Activated CD8-positive, alpha-beta T cell treated with anti-CD3 and anti-CD28 coated beads, Interleukin-2, amount 10 ng/mL, durations not matched to agents 7 days and 5 days (primary cell): ENCODE measurements around the gene RBX1. TPM values are rescaled to one million over a fixed set of nuclear protein-coding genes. Genes with fewer than 3 reads are reported as not detected.
"Not testable (repeated sequence)": the region's sequence is repeated elsewhere in the genome, so short reads cannot be mapped to it uniquely, and the experiment has no call there.

ENCODE experiments used
- ATAC-seq: fragments of 150-1000 bp; cut with Tn5 transposase; one replicate; pipeline ENCODE4 v1.10.0; 2021; ENCODE audit warnings: moderate library complexity
- CTCF ChIA-PET: fragments of 350-600 bp; sonication (Branson Sonifier 250); formaldehyde crosslinking; loops from one replicate; lab custom pipeline; 2021; ENCODE audit warnings: antibody characterized with exemption; lab: Charles Lee
- POLR2A ChIA-PET: fragments of 350-600 bp; sonication (Branson Sonifier 250); formaldehyde crosslinking; loops from one replicate; lab custom pipeline; 2021; ENCODE audit warnings: antibody characterized with exemption; lab: Charles Lee
- DNase-seq: peaks from one replicate; pipeline ENCODE4 v3.0.0-alpha.2; 2020
- H3K27ac Mint-ChIP-seq: one replicate; pipeline ENCODE4 v1.8.0; 2021; ENCODE audit warnings: mild to moderate bottlenecking, mixed read lengths
- H3K27me3 Mint-ChIP-seq: one replicate; pipeline ENCODE4 v1.8.0; 2021; ENCODE audit warnings: low read depth, mixed read lengths
- H3K36me3 Mint-ChIP-seq: one replicate; pipeline ENCODE4 v1.8.0; 2021; ENCODE audit warnings: low read depth, mixed read lengths
- H3K4me1 Mint-ChIP-seq: one replicate; pipeline ENCODE4 v1.8.0; 2021; ENCODE audit warnings: low read depth, mixed read lengths
- H3K4me3 Mint-ChIP-seq: one replicate; pipeline ENCODE4 v1.8.0; 2021; ENCODE audit warnings: mild to moderate bottlenecking, mixed read lengths
- H3K9me3 Mint-ChIP-seq: one replicate; pipeline ENCODE4 v1.8.0; 2022; ENCODE audit warnings: mixed read lengths; ENCODE audit not compliant: insufficient read depth
- total RNA-seq, 2 experiments: library from RNA; stranded (reverse); gene quantifications; one replicate each; pipeline ENCODE4 v1.2.3, GENCODE V29; 2021

RBX1 gene
- 10 to 100 TPM; 84.0 to 87.9 TPM for total RNA-seq

DNA sequence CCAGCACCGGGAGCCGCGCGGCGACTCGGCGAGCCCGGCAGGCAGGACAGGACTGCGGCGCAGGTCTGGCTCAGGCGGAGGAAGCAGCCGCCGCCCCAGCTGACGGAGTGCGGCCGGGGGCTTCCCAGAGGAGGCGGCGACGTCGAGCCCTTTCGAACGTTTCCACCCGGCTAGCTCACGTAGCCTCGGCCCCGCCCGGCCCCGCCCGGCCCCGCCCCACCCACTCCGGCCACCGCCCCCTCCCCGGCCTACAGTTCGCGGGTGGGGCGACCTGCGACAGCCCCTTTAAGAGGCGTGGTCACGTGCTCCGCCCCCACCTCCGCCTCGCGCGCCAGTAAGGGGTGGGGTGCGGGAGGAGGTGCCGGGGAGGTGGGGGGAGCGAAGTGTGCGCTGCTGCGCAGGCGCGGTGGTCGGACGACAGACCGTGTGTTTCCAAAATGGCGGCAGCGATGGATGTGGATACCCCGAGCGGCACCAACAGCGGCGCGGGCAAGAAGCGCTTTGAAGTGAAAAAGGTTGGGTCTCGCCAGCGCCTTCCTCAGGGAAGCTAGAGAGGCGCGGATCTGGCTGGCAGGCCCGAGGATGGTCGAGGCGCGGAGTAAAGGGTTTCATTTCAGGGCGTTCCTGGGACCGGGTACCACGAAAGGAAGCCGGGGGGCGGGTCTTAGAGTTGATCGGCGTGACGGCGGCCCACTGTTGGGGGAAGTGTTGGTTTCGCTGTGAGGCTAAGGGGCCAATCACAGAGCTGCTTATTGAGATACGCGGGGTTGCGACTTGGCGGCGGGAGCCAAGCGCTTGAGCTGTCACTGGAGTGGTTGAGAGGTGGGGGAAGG lies at the start of gene RBX1:
Gene RBX1, plus strand, starts transcription at position 417 of the 833 bp plus-strand sequence. Its CDS starts 21 bp downstream, at position 438.
- peak within 1 kb of the TSS; percentile 100 for H3K27ac Mint-ChIP-seq
- H3K27me3 Mint-ChIP-seq = no peaks in the 10 kb centered on the region
- CTCF ChIA-PET = interaction anchor here (0.6 to 4.1 kb wide), 6 partner anchors 8 to 415 kb away, joined by 3 to 30 read pairs (median 6); no protein-coding TSS in a partner anchor
- ATAC-seq = peak; percentile 84
- peak within 1 kb of the TSS; percentile 100 for H3K4me3 Mint-ChIP-seq
- peaks cover 32% of the 10 kb centered on the region for H3K36me3 Mint-ChIP-seq
- POLR2A ChIA-PET = interaction anchor here (0.5 to 3.3 kb wide), 31 partner anchors 9 to 737 kb away, joined by 3 to 107 read pairs (median 3); partner anchors contain the start of genes EP300, RANGAP1 and TEF
- DNase-seq = peak; percentile 99
- H3K9me3 Mint-ChIP-seq = no peaks in the 10 kb centered on the region
- peaks cover 34% of the 10 kb centered on the region for H3K4me1 Mint-ChIP-seq

DNA sequence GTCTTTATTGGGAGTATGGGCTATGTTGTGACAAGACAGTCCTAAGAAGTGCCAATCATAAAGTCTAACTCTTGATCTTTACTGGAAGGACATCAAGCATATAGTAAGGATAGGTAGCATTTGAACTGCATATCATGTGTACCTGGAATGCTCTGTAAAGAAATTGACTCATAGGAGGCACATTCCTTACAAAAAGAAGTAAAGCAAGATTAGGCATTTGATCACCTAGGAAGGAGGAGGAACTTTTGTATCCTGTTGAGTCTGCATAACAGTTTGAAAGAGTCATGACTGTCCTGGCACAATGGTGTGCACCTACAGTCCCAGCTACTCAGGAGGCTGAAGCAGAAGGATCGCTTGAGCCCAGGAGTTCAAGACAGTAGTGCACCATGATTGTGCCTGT lies 47.1 kb upstream of the RBX1 start:
- H3K4me3 Mint-ChIP-seq = no peak overlapping the region
- no peak overlapping the region for H3K27ac Mint-ChIP-seq
- H3K9me3 Mint-ChIP-seq = no peaks in the 10 kb centered on the region
- H3K36me3 Mint-ChIP-seq = no peaks in the 10 kb centered on the region
- DNase-seq (no peak), ATAC-seq (no peak)
- no peaks in the 10 kb centered on the region for H3K27me3 Mint-ChIP-seq
- CTCF ChIA-PET = no interaction called here
- H3K4me1 Mint-ChIP-seq = peaks cover 3% of the 10 kb centered on the region
- POLR2A ChIA-PET = interaction anchor here (0.5 to 1.4 kb wide), 2 partner anchors 10 to 141 kb away, joined by 3 to 4 read pairs; no protein-coding TSS in a partner anchor

DNA sequence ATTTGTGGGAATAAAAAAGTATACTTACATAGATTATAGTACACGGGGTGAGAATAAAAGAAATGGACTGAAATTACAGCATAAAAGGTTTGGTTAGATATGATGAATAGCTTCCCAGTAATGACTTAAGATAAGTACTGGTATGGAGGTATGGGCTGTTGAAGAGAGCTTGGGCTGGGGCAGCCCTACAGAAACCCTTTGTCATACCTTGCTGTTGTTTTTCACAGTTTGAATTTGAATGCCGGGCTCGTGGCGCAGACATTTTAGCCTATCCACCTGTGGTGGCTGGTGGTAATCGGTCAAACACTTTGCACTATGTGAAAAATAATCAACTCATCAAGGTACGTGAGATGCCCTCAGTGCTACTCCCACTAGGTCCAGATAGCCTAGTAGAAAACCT lies 42.3 kb upstream of the RBX1 start:
- DNase-seq = no peak
- CTCF ChIA-PET = interaction anchor here (1.2 to 4.6 kb wide), 5 partner anchors 10 to 328 kb away, joined by 3 to 29 read pairs (median 8); no protein-coding TSS in a partner anchor
- no peak overlapping the region for H3K27ac Mint-ChIP-seq
- POLR2A ChIA-PET = no interaction called here
- no peaks in the 10 kb centered on the region for H3K27me3 Mint-ChIP-seq
- no peaks in the 10 kb centered on the region for H3K9me3 Mint-ChIP-seq
- H3K4me1 Mint-ChIP-seq = no peaks in the 10 kb centered on the region
- no peak for ATAC-seq
- H3K36me3 Mint-ChIP-seq = peaks cover 5% of the 10 kb centered on the region
- H3K4me3 Mint-ChIP-seq = no peak overlapping the region

DNA sequence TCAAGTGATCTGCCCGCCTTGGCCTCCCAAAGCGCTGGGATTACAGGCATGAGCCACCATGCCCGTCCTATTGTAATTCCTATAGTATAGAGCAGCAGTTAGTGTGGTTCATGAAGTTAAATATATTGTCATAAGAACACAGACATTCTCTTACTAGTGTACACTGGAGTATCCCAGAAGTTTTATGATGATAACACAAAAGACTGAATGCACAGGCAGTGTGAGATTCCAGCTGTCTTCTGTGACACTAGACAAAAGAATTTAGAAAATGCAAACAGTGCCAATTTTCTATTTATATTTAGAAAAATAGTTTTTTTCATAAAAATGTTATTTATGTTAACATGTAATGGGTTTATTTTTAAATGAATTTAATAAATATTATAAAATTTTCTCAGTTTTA lies 39.4 kb upstream of the RBX1 start:
- ATAC-seq (no peak), DNase-seq (no peak)
- H3K9me3 Mint-ChIP-seq = no peaks in the 10 kb centered on the region
- H3K27me3 Mint-ChIP-seq = no peaks in the 10 kb centered on the region
- ChIA-PET POLR2A (no interaction called here), CTCF (interaction anchor here (2.1 to 4.6 kb wide), 2 partner anchors 11 to 13 kb away, joined by 4 to 29 read pairs; no protein-coding TSS in a partner anchor)
- no peak overlapping the region for H3K27ac Mint-ChIP-seq
- H3K4me1 Mint-ChIP-seq = no peaks in the 10 kb centered on the region
- no peak overlapping the region for H3K4me3 Mint-ChIP-seq
- H3K36me3 Mint-ChIP-seq = peaks cover 16% of the 10 kb centered on the region

DNA sequence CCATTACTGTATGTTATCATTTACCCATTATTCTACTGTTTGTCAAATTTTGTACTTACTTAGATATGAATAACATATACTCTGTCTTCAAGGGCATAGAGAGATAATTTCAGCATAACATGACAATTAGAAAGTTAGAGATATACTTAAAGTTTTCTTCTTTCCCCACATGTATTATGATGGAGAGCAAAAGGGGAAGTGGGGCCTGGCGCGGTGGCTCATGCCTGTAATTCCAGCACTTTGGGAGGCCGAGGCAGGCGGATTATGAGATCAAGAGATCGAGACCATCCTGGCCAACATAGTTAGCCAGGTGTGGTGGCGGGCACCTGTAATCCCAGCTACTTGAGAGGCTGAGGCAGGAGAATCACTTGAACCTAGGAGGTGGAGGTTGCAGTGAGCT lies 38.2 kb upstream of the RBX1 start:
- H3K27ac Mint-ChIP-seq, ATAC-seq, H3K9me3 Mint-ChIP-seq, H3K27me3 Mint-ChIP-seq, H3K4me3 Mint-ChIP-seq, H3K4me1 Mint-ChIP-seq, DNase-seq, POLR2A ChIA-PET: not testable (repeated sequence)
- CTCF ChIA-PET = interaction anchor here (2.2 kb wide), 1 partner anchor 10 kb away, joined by 11 read pairs; no protein-coding TSS in a partner anchor
- H3K36me3 Mint-ChIP-seq = peaks cover 16% of the 10 kb centered on the region

DNA sequence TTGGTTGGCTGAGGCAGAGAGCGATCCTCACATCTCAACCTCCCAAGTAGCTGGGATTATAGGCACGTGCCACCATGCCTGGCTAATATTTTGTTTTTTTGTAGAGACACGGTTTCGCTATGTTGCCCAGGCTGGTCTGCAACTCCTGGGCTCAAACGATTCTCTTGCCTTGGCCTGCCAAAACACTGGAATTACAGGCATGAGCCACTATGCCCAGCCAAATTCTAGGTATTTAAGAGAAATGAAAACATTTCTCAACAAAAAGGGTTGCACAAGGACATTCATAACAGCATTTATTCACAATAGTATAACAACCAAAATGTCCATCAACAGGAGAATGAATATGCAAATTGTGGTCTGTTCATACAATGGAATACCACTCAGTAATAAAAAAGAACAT lies 31.7 kb upstream of the RBX1 start:
- ChIA-PET POLR2A (interaction anchor here (1.1 kb wide), 1 partner anchor 32 kb away, joined by 3 read pairs; the partner anchor contains the start of gene RBX1), CTCF (interaction anchor here (0.6 to 3.2 kb wide), 2 partner anchors 232 to 318 kb away, joined by 3 to 13 read pairs; no protein-coding TSS in a partner anchor)
- H3K36me3 Mint-ChIP-seq = peaks cover 17% of the 10 kb centered on the region
- H3K9me3 Mint-ChIP-seq = no peaks in the 10 kb centered on the region
- no peak for DNase-seq
- peaks cover 4% of the 10 kb centered on the region for H3K4me1 Mint-ChIP-seq
- no peak overlapping the region for H3K27ac Mint-ChIP-seq
- no peak overlapping the region for H3K4me3 Mint-ChIP-seq
- no peak for ATAC-seq
- H3K27me3 Mint-ChIP-seq = no peaks in the 10 kb centered on the region

DNA sequence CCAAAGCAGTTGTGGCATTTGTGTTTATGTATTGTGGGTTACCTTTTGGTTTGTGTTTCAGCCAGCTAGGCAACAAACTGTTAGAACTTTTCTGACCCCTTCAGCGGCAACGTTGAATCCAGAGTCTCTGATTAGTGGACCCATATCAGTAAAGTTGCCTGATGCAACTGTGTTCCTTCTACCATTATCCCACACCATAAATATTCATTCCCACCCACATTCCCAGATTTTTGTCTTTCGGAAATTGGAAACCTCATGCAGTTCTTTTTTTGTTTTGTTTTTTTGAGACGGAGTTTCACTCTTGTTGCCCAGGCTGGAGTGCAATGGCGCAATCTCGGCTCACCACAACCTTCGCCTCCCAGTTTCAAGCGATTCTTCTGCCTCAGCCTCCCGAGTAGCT lies 30.7 kb upstream of the RBX1 start:
- Mint-ChIP-seq H3K36me3 (peaks cover 20% of the 10 kb centered on the region), H3K4me3 (no peak overlapping the region), H3K27ac (no peak overlapping the region), H3K9me3 (no peaks in the 10 kb centered on the region), H3K4me1 (peaks cover 4% of the 10 kb centered on the region), H3K27me3 (no peaks in the 10 kb centered on the region)
- ChIA-PET CTCF (interaction anchor here (3.1 to 3.6 kb wide), 2 partner anchors 176 to 317 kb away, joined by 14 to 114 read pairs; no protein-coding TSS in a partner anchor), POLR2A (no interaction called here)
- ATAC-seq (no peak), DNase-seq (no peak)

DNA sequence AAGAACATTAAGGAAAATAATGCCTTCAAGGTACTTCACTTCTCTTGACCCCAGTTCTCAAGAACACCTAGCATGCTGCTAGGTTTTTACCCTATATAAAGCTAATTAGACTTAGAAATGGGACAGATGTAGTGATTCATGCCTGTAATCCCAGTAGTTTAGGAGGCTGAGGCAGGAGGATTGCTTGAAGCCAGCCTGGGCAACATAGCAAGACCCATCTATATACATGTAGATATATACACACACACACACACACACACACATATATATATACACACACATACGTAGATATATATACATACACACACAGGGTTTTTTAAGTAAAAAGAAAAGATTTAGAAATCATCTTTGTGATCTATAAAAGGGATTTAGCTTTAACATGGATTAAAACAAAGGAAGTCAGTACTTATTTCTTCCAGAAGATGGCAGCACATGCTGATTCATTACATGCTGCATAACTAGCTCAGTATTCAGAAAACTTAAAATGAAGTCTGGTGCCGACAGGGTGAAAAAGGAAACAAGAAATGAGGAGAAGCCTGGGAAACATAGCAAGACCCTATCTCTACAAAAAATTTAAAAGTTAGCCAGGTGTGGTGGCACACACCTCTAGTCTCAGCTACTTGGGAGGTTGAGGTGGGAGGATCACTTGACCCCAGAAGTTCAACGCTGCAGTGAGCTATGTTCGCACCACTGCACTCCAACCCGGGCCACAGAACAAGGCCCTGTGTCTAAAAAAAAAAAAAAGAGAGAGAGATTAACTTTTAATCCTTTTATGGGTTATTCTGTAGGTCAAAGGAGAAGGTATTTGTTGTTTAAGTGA lies 28.5 kb upstream of the RBX1 start:
- H3K4me1 Mint-ChIP-seq = peaks cover 4% of the 10 kb centered on the region
- CTCF ChIA-PET = interaction anchor here (0.6 to 3.6 kb wide), 78 partner anchors 8 to 496 kb away, joined by 3 to 114 read pairs (median 4); partner anchors contain the start of genes EP300, RBX1, SLC25A17 and ST13
- DNase-seq (peak; percentile 50), ATAC-seq (peak; percentile 86)
- POLR2A ChIA-PET = interaction anchor here (0.7 to 3.1 kb wide), 3 partner anchors 11 to 315 kb away, joined by 3 to 14 read pairs (median 10); partner anchors contain the start of gene RBX1
- H3K27ac Mint-ChIP-seq = peak overlapping the region; percentile 60
- no peak overlapping the region for H3K4me3 Mint-ChIP-seq
- no peaks in the 10 kb centered on the region for H3K27me3 Mint-ChIP-seq
- no peaks in the 10 kb centered on the region for H3K9me3 Mint-ChIP-seq
- H3K36me3 Mint-ChIP-seq = peaks cover 18% of the 10 kb centered on the region

DNA sequence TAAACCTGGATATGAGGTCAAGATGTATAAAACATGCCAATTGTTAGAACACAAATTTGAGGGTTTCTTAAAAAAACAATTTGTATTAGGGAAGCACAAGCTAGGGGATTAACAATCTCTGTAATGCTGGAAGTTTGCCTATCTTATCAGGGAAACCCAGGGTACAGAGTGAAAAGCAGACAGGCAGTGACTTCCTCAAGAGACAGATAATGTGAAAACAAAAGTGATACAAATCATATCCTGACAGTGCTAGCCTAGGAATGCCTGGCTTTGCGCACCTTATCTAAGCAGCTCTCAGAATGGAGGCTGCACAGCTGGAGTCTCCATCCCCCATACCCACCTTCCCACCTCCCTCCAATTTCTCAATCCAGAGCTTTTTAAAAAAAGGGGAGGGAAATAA lies 22.5 kb upstream of the RBX1 start:
- CTCF ChIA-PET = interaction anchor here (0.8 to 1.9 kb wide), 1 partner anchor 309 kb away, joined by 4 to 6 read pairs; no protein-coding TSS in a partner anchor
- no peaks in the 10 kb centered on the region for H3K27me3 Mint-ChIP-seq
- H3K4me3 Mint-ChIP-seq = no peak overlapping the region
- DNase-seq (no peak), ATAC-seq (no peak)
- no peaks in the 10 kb centered on the region for H3K4me1 Mint-ChIP-seq
- H3K36me3 Mint-ChIP-seq = peaks cover 15% of the 10 kb centered on the region
- POLR2A ChIA-PET = no interaction called here
- no peaks in the 10 kb centered on the region for H3K9me3 Mint-ChIP-seq
- H3K27ac Mint-ChIP-seq = no peak overlapping the region

DNA sequence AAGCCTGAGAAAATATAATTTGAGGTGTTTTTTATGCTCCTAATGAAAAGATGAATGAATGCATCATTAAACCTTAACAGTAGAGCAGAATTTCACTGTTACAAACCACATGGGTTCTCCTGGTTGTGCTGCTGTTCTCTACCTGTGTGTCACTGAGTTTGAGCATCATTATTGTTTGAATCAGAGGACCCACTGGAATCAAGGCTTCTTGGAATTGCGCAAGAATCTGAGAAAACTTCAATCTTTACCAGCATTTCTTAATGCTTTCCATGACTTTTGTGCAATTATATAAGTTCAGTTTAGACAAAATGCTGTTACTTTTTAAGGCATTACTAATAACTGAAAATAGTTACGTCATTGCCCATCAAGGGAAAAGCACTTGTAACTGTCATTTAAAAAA lies 18.8 kb upstream of the RBX1 start:
- ATAC-seq (no peak), DNase-seq (no peak)
- no peaks in the 10 kb centered on the region for H3K36me3 Mint-ChIP-seq
- H3K4me1 Mint-ChIP-seq = no peaks in the 10 kb centered on the region
- POLR2A ChIA-PET = interaction anchor here (0.6 kb wide), 1 partner anchor 16 kb away, joined by 3 read pairs; no protein-coding TSS in a partner anchor
- H3K27ac Mint-ChIP-seq = no peak overlapping the region
- H3K27me3 Mint-ChIP-seq = no peaks in the 10 kb centered on the region
- no peaks in the 10 kb centered on the region for H3K9me3 Mint-ChIP-seq
- CTCF ChIA-PET = interaction anchor here (2.9 kb wide), 1 partner anchor 10 kb away, joined by 33 read pairs; no protein-coding TSS in a partner anchor
- H3K4me3 Mint-ChIP-seq = no peak overlapping the region

DNA sequence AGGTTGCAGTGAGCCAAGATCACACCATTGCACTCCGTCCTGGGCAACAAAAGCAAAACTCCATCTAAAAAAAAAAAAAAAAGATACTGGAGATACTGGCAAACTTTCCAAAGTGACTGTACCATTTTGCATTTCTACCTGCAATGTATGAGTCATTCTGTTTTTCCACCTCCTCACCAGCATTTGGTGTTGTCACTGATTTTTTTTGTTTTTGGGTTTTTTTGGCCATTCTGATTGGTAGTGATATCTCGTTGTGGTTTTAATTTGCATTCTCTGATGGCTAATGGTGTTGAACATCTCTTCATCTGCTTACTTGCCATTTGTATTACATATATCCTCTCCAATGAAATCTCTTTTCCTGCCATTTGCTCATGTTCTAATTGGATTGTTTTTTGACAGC lies 12.0 kb upstream of the RBX1 start:
- Mint-ChIP-seq H3K27ac (no peak overlapping the region), H3K4me1 (peaks cover 2% of the 10 kb centered on the region), H3K9me3 (no peaks in the 10 kb centered on the region), H3K27me3 (no peaks in the 10 kb centered on the region), H3K36me3 (no peaks in the 10 kb centered on the region), H3K4me3 (no peak overlapping the region)
- ATAC-seq = no peak
- ChIA-PET CTCF (no interaction called here), POLR2A (no interaction called here)
- DNase-seq = no peak
